Islet precursor cell (in vitro differentiated cells): ENCODE data around the gene NKIRAS1.
"Not testable (repeated sequence)": the region's sequence is repeated elsewhere in the genome, so short reads cannot be mapped to it uniquely, and the experiment has no call there.

Source experiments
- DNase-seq: peaks from one replicate; pipeline ENCODE4 v3.0.0-alpha.2; 2018

The NKIRAS1 gene

GRCh38 chr3:23895181-23895580 lies 21.6 kb downstream of the NKIRAS1 start:
- DNase-seq: no peak

GRCh38 chr3:23894254-23895061 lies 22.3 kb downstream of the NKIRAS1 start:
- DNase-seq: no peak

GRCh38 chr3:23889950-23890349 lies 26.8 kb downstream of the NKIRAS1 start:
- no peak for DNase-seq

GRCh38 chr3:23889386-23889785 lies 27.4 kb downstream of the NKIRAS1 start:
- no peak for DNase-seq

GRCh38 chr3:23888617-23889228 lies 28.1 kb downstream of the NKIRAS1 start:
- no peak for DNase-seq

- no peak for DNase-seq
These were observed 30.5 kb downstream of the NKIRAS1 start for GRCh38 chr3:23886311-23886710.

- no peak for DNase-seq
These were observed 31.6 kb downstream of the NKIRAS1 start for GRCh38 chr3:23885210-23885609.

GRCh38 chr3:23884481-23884880 lies 32.3 kb downstream of the NKIRAS1 start:
- no peak for DNase-seq

- DNase-seq: no peak
These were observed 34.3 kb downstream of the NKIRAS1 start for GRCh38 chr3:23882487-23882918.

- DNase-seq: not testable (repeated sequence)
These were observed 34.8 kb downstream of the NKIRAS1 start for GRCh38 chr3:23881993-23882392.

- no peak for DNase-seq
These were observed 36.0 kb downstream of the NKIRAS1 start for GRCh38 chr3:23880703-23881339.

- DNase-seq: no peak
These were observed 37.3 kb downstream of the NKIRAS1 start for GRCh38 chr3:23879485-23879884.

- no peak for DNase-seq
These were observed 39.3 kb downstream of the NKIRAS1 start for GRCh38 chr3:23877329-23877980.

GRCh38 chr3:23876923-23877322 lies 39.9 kb downstream of the NKIRAS1 start:
- no peak for DNase-seq

- DNase-seq: no peak
These were observed 41.6 kb downstream of the NKIRAS1 start for GRCh38 chr3:23875113-23875725.

- DNase-seq: no peak
These were observed 42.3 kb downstream of the NKIRAS1 start for GRCh38 chr3:23874359-23875112.

- no peak for DNase-seq
These were observed 42.8 kb downstream of the NKIRAS1 start for GRCh38 chr3:23873941-23874340.

GRCh38 chr3:23872330-23872729 lies 44.5 kb downstream of the NKIRAS1 start:
- no peak for DNase-seq

- not testable (repeated sequence) for DNase-seq
These were observed 45.4 kb downstream of the NKIRAS1 start for GRCh38 chr3:23871361-23871760.

GRCh38 chr3:23870663-23871043 lies 46.1 kb downstream of the NKIRAS1 start:
- not testable (repeated sequence) for DNase-seq

GRCh38 chr3:23869977-23870662 lies 46.7 kb downstream of the NKIRAS1 start:
- no peak for DNase-seq

- DNase-seq: no peak
These were observed 49.0 kb downstream of the NKIRAS1 start for GRCh38 chr3:23867838-23868237.
